Measurements from ENCODE around the gene OVCH2.
"Not testable (repeated sequence)": the region's sequence is repeated elsewhere in the genome, so short reads cannot be mapped to it uniquely, and the experiment has no call there.

The OVCH2 gene

GRCh38 chr11:7671347-7672215 lies 34.7 kb downstream of the OVCH2 start:
- DNase-seq, result no peak

GRCh38 chr11:7670641-7671040 lies 35.6 kb downstream of the OVCH2 start:
- DNase-seq, result no peak

- no peak for DNase-seq
These were observed 37.4 kb downstream of the OVCH2 start for GRCh38 chr11:7668911-7669310.

GRCh38 chr11:7668464-7668863 lies 37.8 kb downstream of the OVCH2 start:
- no peak for DNase-seq

- DNase-seq, result no peak
These were observed 38.8 kb downstream of the OVCH2 start for GRCh38 chr11:7667460-7667859.

- no peak for DNase-seq
These were observed 39.9 kb downstream of the OVCH2 start for GRCh38 chr11:7666292-7666866.

- peak; percentile 58 for DNase-seq
These were observed 40.6 kb downstream of the OVCH2 start for GRCh38 chr11:7665473-7666291.

GRCh38 chr11:7664867-7665266 lies 41.4 kb downstream of the OVCH2 start:
- no peak for DNase-seq

GRCh38 chr11:7663531-7663930 lies 42.7 kb downstream of the OVCH2 start:
- not testable (repeated sequence) for DNase-seq

- peak; percentile 58 for DNase-seq
These were observed 48.8 kb downstream of the OVCH2 start for GRCh38 chr11:7657306-7658025.

- DNase-seq, result no peak
These were observed 49.6 kb downstream of the OVCH2 start for GRCh38 chr11:7656704-7657103.

GRCh38 chr11:7655253-7656217 lies 50.7 kb downstream of the OVCH2 start:
- no peak for DNase-seq

- DNase-seq, result no peak
These were observed 52.0 kb downstream of the OVCH2 start for GRCh38 chr11:7654195-7654705.

GRCh38 chr11:7651700-7652099 lies 54.6 kb downstream of the OVCH2 start:
- no peak for DNase-seq

- no peak for DNase-seq
These were observed 55.1 kb downstream of the OVCH2 start for GRCh38 chr11:7651140-7651551.

- no peak for DNase-seq
These were observed 58.0 kb downstream of the OVCH2 start for GRCh38 chr11:7648264-7648663.

- DNase-seq, result no peak
These were observed 59.4 kb downstream of the OVCH2 start for GRCh38 chr11:7646866-7647265.

- no peak for DNase-seq
These were observed 61.1 kb downstream of the OVCH2 start for GRCh38 chr11:7645206-7645605.

- DNase-seq, result no peak
These were observed 63.0 kb downstream of the OVCH2 start for GRCh38 chr11:7643314-7643713.

GRCh38 chr11:7642747-7643146 lies 63.5 kb downstream of the OVCH2 start:
- no peak for DNase-seq

GRCh38 chr11:7640816-7641215 lies 65.5 kb downstream of the OVCH2 start:
- DNase-seq, result no peak

GRCh38 chr11:7639643-7640025 lies 66.6 kb downstream of the OVCH2 start:
- no peak for DNase-seq
